GM23338 (cell line): ENCODE data around the gene VDR. TPM values are rescaled to one million over a fixed set of nuclear protein-coding genes. Genes with fewer than 3 reads are reported as not detected.

Source experiments
- CREB1 ChIP-seq: fragments of 250-450 bp; sonication (Bioruptor Pico); IDR thresholded peaks from 2 replicates; pipeline ENCODE4 v1.5.0; 2020; ENCODE audit warnings: low read depth, mild to moderate bottlenecking, moderate library complexity
- EZH2 ChIP-seq: fragments of 200-600 bp; sonication (generic); IDR thresholded peaks from one replicate; pipeline ENCODE4 v1.8.0; 2017; ENCODE audit warnings: antibody characterized with exemption, mild to moderate bottlenecking, low read depth; ENCODE audit not compliant: unreplicated experiment
- NANOG ChIP-seq: IDR thresholded peaks from 2 replicates; pipeline ENCODE4 v1.6.1; 2016; ENCODE audit warnings: antibody characterized with exemption, borderline replicate concordance
- POLR2AphosphoS5 ChIP-seq: IDR thresholded peaks from 2 replicates; pipeline ENCODE4 v1.6.1; 2016; ENCODE audit warnings: antibody characterized with exemption, low read depth
- ZNF114 ChIP-seq: fragments of 250-450 bp; sonication (Bioruptor Pico); IDR thresholded peaks from 2 replicates; pipeline ENCODE4 v1.5.0; 2020; ENCODE audit warnings: mild to moderate bottlenecking, moderate library complexity
- polyA plus RNA-seq: library from polyadenylated mRNA; unstranded; fragments of >200 nt; fragmentation: Nextera tagmentation; extraction: Ambion mirVana; gene quantifications from 2 replicates; pipeline ENCODE4 v1.2.1, GENCODE V29; 2016
- total RNA-seq: library from RNA; depleted of rRNA; stranded (reverse); fragments of >200 nt; shearing (Covaris generic); gene quantifications from 2 replicates; pipeline ENCODE4 v1.2.3, GENCODE V29; 2014
- TF ChIP-seq, protein P1 (sequence below): IDR thresholded peaks from one replicate; pipeline ENCODE4 v1.6.1; 2018; ENCODE audit warnings: antibody characterized with exemption; ENCODE audit not compliant: unreplicated experiment
- TF ChIP-seq, protein P2 (sequence below): IDR thresholded peaks from 2 replicates; pipeline ENCODE4 v1.6.1; 2016; ENCODE audit warnings: antibody characterized with exemption
- TF ChIP-seq, protein P3 (sequence below): fragments of 250-450 bp; sonication (Bioruptor Pico); IDR thresholded peaks from 2 replicates; pipeline ENCODE4 v1.5.0; 2020; ENCODE audit warnings: mild to moderate bottlenecking, moderate library complexity

Gene VDR
- total and polyA plus RNA-seq, 2 experiments from 2014 or later: 0.37 to 1.4 TPM

DNA sequence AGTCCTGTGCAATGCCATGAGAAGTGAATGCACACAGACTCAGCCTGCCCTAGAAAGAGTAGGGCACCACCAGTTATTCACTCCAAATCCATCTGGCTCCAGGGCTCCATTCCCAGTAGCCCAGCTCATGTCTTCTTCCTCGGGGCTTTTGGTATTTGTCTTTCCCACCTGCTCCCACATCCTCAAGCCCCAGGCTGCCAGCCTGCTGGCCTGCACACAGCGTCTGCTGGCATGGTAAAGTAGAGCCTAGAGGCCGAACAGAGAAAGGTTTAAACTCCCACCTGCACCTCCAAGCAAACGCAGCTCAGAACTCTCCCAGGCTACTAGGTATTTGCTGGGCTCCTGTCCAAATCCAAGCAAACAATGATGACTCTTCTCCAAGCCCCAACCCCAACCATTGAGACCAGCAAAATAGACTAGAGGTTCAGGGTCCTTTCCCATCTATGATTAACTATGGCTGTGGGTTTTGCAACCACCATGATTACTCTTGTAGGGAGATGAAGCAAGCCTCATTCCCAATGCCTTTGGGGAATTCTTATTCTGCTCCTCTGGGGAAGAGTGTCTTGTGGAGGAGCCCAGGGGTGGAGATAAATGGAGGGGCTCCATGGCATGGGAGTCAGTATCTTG is 5.2 kb upstream of the VDR start (continued):
- TF ChIP-seq, protein P1, sequence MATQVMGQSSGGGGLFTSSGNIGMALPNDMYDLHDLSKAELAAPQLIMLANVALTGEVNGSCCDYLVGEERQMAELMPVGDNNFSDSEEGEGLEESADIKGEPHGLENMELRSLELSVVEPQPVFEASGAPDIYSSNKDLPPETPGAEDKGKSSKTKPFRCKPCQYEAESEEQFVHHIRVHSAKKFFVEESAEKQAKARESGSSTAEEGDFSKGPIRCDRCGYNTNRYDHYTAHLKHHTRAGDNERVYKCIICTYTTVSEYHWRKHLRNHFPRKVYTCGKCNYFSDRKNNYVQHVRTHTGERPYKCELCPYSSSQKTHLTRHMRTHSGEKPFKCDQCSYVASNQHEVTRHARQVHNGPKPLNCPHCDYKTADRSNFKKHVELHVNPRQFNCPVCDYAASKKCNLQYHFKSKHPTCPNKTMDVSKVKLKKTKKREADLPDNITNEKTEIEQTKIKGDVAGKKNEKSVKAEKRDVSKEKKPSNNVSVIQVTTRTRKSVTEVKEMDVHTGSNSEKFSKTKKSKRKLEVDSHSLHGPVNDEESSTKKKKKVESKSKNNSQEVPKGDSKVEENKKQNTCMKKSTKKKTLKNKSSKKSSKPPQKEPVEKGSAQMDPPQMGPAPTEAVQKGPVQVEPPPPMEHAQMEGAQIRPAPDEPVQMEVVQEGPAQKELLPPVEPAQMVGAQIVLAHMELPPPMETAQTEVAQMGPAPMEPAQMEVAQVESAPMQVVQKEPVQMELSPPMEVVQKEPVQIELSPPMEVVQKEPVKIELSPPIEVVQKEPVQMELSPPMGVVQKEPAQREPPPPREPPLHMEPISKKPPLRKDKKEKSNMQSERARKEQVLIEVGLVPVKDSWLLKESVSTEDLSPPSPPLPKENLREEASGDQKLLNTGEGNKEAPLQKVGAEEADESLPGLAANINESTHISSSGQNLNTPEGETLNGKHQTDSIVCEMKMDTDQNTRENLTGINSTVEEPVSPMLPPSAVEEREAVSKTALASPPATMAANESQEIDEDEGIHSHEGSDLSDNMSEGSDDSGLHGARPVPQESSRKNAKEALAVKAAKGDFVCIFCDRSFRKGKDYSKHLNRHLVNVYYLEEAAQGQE: no peak
- TF ChIP-seq EZH2 (no peak), POLR2AphosphoS5 (no peak), NANOG (no peak), CREB1 (CRISPR knock-in tag) (no peak), ZNF114 (no peak)
- TF ChIP-seq, protein P2, sequence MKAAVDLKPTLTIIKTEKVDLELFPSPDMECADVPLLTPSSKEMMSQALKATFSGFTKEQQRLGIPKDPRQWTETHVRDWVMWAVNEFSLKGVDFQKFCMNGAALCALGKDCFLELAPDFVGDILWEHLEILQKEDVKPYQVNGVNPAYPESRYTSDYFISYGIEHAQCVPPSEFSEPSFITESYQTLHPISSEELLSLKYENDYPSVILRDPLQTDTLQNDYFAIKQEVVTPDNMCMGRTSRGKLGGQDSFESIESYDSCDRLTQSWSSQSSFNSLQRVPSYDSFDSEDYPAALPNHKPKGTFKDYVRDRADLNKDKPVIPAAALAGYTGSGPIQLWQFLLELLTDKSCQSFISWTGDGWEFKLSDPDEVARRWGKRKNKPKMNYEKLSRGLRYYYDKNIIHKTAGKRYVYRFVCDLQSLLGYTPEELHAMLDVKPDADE: no peak
- TF ChIP-seq, protein P3, sequence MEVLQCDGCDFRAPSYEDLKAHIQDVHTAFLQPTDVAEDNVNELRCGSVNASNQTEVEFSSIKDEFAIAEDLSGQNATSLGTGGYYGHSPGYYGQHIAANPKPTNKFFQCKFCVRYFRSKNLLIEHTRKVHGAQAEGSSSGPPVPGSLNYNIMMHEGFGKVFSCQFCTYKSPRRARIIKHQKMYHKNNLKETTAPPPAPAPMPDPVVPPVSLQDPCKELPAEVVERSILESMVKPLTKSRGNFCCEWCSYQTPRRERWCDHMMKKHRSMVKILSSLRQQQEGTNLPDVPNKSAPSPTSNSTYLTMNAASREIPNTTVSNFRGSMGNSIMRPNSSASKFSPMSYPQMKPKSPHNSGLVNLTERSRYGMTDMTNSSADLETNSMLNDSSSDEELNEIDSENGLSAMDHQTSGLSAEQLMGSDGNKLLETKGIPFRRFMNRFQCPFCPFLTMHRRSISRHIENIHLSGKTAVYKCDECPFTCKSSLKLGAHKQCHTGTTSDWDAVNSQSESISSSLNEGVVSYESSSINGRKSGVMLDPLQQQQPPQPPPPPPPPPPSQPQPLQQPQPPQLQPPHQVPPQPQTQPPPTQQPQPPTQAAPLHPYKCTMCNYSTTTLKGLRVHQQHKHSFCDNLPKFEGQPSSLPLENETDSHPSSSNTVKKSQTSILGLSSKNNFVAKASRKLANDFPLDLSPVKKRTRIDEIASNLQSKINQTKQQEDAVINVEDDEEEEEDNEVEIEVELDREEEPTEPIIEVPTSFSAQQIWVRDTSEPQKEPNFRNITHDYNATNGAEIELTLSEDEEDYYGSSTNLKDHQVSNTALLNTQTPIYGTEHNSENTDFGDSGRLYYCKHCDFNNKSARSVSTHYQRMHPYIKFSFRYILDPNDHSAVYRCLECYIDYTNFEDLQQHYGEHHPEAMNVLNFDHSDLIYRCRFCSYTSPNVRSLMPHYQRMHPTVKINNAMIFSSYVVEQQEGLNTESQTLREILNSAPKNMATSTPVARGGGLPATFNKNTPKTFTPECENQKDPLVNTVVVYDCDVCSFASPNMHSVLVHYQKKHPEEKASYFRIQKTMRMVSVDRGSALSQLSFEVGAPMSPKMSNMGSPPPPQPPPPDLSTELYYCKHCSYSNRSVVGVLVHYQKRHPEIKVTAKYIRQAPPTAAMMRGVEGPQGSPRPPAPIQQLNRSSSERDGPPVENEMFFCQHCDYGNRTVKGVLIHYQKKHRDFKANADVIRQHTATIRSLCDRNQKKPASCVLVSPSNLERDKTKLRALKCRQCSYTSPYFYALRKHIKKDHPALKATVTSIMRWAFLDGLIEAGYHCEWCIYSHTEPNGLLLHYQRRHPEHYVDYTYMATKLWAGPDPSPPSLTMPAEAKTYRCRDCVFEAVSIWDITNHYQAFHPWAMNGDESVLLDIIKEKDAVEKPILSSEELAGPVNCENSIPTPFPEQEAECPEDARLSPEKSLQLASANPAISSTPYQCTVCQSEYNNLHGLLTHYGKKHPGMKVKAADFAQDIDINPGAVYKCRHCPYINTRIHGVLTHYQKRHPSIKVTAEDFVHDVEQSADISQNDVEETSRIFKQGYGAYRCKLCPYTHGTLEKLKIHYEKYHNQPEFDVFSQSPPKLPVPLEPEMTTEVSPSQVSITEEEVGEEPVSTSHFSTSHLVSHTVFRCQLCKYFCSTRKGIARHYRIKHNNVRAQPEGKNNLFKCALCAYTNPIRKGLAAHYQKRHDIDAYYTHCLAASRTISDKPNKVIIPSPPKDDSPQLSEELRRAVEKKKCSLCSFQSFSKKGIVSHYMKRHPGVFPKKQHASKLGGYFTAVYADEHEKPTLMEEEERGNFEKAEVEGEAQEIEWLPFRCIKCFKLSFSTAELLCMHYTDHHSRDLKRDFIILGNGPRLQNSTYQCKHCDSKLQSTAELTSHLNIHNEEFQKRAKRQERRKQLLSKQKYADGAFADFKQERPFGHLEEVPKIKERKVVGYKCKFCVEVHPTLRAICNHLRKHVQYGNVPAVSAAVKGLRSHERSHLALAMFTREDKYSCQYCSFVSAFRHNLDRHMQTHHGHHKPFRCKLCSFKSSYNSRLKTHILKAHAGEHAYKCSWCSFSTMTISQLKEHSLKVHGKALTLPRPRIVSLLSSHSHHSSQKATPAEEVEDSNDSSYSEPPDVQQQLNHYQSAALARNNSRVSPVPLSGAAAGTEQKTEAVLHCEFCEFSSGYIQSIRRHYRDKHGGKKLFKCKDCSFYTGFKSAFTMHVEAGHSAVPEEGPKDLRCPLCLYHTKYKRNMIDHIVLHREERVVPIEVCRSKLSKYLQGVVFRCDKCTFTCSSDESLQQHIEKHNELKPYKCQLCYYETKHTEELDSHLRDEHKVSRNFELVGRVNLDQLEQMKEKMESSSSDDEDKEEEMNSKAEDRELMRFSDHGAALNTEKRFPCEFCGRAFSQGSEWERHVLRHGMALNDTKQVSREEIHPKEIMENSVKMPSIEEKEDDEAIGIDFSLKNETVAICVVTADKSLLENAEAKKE (CRISPR knock-in tag): no peak
